Nucleus accumbens (tissue), 56 donors: ENCODE data around the gene PDRG1.

Experiments
- DNase-seq, 56 donors: peaks; one replicate each; lab custom pipeline; 2025; lab: John Stamatoyannopoulos, UW

PDRG1 gene

DNA sequence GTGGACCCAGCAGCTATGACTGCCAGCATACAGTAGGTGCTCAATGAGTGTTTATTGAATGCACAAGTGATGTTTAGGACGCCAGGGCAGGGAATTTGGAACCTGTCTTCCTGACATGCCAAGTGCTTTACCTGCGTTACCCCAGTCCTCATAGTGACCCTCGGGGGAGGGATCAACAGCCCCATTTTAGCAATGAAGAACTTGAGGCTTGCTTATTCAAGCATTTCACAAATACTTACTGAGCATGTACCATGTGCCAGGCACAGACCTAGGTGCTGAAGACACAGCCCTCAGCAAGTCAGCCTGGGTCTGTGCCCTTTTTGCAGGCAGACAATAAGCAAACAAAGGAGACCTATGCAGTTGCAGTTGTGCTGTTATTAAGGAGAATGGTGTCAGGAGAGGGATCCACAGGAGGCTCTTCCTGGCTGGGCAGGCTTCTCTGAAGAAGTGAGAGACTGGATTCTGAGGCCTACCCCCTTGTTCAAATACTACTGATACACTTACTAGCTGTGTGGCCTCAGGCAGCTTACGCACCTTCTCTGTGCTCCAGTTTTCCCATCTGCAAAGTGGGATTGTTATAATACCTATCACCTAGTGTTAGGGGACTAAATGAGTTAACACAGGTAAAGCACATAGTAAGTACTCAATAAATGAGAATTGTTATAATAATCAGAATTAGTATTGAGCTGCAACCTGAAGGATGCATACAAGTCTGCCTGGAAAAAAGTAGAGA lies 41.6 kb downstream of the PDRG1 start:
- DNase-seq = no peak

DNA sequence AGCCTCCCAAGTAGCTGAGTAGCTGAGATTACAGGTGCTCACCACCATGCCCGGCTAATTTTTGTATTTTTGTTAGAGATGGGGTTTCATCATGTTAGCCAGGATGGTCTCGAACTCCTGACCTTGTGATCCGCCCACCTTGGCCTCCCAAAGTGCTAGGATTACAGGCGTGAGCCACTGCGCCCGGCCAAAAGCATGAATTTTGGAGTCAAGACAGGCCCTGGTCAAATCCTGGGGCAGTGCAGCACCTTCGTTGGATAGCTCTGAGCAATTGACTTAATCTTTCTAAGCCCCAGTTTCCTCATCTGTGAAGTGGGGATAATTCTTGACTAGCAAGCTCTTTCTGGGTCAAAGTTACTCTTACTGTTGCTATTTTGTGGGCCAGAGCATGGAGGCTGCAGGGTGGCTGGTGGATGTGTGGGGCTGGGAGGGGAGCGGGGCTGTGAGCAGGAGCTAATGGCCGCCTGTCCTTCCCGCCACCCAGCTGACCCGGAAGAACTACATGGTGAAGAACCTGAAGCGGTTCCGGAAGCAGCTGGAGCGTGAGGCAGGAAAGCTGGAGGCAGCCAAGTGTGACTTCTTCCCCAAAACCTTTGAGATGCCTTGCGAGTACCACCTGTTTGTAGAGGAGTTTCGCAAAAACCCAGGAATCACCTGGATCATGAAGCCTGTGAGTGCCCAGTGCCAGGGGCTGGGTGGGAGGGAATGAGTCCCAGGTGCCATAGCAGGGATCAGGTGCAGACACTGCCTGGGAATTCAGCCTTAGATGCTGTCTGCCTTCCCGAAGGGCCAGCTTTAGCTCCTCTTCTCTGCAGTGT lies 42.4 kb downstream of the PDRG1 start:
- no peak for DNase-seq

DNA sequence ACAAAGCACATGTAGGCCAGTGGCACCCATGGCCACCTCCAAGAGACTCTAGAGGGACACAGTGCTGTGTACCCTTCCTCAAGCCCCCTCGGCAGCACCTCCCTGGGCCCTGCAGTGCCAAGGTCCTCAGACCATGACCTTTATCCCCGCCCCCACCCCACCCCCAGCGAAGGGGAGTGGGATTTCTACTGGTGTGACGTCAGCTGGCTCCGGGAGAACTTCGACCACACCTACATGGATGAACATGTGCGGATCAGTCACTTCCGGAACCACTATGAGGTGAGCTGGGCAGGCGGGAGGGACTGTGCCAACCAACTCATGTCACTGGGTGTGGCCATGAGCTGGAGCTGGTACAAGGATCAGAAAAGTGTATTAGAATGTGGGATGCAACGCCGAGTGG lies 43.4 kb downstream of the PDRG1 start:
- DNase-seq = no peak

DNA sequence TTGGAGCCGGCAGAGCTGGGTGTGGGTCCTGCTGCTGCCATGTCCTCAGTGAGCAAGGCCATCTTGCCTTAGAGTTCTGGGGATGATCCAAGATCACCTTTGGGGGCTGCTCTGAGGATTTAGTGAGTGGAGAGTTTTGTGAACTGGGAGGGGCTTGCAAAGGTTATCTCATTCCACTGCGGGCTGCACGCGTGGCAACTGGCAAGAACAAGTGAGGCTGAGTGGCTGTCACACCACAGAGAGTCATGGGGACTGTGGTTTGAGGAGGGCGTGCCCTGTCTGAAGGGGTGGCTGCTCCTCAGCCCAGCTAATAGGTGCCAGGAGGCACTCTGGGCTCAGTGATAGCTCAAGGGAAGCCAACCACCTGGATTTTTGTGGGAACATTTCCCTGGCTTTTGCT lies 43.8 kb downstream of the PDRG1 start:
- DNase-seq = no peak

DNA sequence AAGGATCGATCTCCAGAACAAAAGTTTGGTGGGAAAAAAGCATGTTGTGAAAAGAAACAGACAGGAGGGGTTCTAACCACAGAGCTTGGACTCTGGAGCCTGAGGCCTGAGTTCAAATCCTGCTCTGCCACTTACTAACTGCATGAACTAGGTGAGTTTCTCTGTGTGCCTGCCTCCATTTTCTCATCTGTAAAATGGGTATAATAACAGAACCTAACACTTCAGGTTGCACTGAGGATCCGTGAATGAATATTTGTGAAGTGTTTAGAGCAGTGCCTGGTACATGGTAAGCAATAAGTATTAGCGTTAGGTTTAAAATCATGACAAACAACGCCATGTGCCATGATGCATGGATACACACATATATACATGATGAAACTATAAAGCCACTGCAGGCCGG lies 44.8 kb downstream of the PDRG1 start:
- DNase-seq = no peak

DNA sequence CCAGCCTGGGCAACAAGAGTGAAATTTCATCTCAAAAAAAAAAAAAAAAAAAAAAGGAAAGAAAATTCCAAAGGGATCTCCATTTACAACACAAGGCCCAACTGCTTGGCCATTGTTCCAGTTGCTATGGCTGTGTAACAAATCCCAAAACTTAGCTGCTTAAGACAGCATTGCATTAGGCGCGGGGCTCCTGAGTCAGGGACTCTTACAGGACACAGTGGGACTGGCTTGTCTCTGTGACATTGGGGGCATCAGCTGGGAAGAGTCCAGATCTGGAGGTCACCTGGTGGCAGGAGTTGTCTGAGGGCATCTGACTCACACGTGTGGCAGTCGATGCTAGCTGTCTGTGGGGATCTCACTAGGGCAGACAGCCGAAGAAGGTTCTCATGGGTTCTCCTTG lies 45.8 kb downstream of the PDRG1 start:
- DNase-seq = no peak

DNA sequence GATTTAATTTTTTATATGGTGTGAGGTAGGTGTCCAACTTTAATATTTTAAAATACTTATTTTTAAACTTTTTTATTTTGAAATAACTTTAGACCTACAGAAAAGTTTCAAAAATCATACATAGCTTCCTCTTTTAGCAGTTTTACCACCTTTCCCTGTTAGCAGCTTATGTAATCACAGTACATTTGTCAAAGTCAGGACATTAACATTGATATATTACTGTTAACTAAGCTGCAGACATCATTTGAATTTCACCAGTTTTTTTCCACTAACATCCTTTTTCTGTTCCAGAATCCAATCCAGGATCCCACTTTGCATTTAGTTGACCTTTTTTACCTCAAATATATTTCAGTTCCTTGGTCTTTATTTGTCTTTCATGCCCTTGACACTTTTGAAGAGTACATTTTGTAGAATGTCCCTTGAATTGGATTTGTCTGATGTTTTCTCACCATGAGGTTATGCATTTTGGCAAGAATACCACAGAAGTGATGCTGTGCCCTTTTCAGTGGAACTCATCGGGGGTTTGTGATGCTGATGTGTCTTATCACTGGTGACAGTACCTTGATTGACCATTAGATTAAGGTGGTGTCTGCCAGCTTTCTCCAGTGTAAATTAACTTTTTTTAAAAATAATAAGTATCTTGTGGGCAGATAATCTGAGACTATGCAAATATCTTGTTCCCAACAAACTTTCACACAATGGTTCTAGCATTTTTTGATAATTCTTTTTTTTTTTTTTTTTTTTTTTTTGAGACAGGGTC lies 48.0 kb downstream of the PDRG1 start:
- DNase-seq = no peak

DNA sequence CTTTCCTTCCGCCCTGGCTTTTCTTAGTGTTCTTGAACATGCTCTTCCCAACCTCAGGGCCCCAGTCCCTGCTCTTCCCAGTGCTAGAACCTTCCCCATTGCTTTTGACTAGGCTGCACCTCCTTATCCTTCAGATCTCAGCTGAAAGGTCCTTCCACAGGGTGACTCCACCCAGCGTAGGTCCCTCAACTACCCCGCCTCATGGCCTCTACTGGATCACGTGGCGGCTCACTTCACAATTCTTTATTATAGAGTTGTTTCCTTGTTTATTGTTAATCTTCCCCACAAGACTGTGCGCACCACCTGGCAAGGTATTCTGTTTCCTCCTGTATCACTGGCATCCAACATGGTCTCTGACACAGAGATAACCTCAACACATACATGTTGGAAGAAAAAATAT lies 50.2 kb downstream of the PDRG1 start:
- DNase-seq = no peak

DNA sequence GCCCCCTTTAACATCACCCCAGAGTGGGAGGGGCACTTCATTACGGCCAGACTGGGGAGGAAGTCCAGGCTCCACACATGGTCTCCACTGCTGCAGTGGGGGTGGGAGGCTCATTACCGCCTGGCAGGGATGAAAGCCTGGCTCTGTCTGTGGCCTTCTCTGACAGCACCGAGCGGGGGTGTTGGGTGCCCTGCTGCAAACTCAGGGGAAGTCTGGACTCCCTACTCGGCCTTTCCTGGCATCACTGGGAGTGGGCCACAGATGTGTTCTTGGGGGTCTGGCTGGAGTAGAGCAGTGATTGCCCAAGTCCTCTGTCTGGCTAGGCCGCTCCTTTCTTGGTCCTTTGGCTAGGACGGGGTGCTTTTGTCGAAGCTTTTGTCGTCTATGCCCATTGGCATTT lies 54.3 kb downstream of the PDRG1 start:
- DNase-seq = peak in 3 of 56 donors; percentile 2 to 26 (median 9)

DNA sequence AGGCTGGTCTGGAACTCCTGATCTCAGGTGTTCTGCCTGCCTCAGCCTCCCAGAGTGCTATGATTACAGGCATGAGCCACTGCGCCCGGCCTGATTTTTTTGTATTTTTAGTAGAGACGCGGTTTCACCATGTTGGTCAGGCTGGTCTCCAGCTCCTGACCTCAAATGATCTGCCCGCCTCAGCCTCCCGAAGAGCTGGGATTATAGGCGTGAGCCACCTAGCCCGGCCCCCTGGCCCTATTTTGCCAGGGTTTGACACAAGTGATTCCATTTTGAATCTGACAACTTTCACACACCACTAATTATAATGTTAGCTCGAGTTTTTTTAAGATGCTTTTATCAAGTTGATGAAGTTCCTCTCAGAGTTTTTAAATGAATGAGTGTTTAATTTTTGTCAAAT lies 55.8 kb downstream of the PDRG1 start:
- DNase-seq = no peak

DNA sequence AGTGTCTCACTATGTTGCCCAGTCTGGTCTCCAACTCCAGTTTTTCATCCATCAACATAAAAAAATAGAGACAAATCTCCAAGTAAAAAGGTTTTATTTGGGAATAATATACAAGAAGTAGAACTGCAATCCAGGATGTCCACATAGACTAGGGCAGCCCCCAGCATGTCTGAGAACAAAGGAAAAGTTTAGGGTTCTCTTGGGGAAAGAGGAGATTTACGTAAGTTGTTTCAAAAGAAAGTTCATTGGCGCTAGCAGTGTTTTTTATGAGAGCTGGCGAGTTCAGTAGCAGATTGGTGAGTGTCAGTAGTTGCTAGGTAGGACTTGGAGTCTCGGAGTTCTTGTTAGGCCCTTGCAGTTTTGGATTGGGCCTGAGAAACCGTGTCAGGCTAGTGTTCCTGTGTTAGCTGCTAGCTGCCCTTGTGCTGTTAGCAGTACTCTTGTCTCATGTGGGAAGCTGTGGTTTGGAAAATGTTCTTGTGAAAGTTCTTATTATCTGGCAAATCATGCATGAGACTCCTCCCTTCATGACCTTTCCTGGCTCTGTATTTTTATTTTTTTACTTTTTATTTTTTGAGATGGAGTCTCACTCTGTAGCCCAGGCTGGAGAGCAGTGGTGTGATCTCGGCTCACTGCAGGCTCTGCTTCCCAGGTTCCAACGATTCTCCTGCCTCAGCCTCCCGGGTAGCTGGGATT lies 56.7 kb downstream of the PDRG1 start:
- DNase-seq = peak in 19 of 56 donors; percentile 3 to 62 (median 22)
